ENCODE results near the gene PLAAT3. TPM values are rescaled to one million over a fixed set of nuclear protein-coding genes. Genes with fewer than 3 reads are reported as not detected.

Gene PLAAT3
- polyA plus RNA-seq, 1 of the 3 experiments (the other 2 are of a cell fraction) = 44.0 TPM

DNA sequence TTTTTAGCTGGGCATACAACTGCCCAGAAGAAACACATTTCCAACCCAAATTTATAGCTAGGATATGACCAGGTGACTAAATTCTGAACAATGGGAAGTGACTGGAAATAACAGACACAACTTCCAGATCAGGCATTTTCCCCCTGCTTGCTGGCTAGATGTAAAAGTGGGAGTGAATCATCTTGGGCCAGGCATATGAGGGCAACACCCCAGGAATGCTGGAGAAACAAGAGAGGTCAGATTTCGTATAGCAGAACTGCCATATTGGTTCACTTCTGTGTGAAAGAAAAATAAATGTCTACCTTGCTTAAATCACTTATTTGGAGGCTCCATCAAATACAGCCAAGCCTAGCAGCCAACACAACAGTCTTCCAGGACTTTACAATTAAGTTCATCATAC, 49.6 kb upstream of the PLAAT3 start (continued):
- TF ChIP-seq, protein P1, sequence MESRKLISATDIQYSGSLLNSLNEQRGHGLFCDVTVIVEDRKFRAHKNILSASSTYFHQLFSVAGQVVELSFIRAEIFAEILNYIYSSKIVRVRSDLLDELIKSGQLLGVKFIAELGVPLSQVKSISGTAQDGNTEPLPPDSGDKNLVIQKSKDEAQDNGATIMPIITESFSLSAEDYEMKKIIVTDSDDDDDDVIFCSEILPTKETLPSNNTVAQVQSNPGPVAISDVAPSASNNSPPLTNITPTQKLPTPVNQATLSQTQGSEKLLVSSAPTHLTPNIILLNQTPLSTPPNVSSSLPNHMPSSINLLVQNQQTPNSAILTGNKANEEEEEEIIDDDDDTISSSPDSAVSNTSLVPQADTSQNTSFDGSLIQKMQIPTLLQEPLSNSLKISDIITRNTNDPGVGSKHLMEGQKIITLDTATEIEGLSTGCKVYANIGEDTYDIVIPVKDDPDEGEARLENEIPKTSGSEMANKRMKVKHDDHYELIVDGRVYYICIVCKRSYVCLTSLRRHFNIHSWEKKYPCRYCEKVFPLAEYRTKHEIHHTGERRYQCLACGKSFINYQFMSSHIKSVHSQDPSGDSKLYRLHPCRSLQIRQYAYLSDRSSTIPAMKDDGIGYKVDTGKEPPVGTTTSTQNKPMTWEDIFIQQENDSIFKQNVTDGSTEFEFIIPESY (IDR thresholded peaks at IDR 0.05; ENCODE audit: borderline replicate concordance, low read depth) = no peak
- no peak for TF ChIP-seq GABPA (IDR thresholded peaks at IDR 0.05; ENCODE audit: low read depth)
- TF ChIP-seq JUND (IDR thresholded peaks at IDR 0.05) = peak; percentile 58
- TF ChIP-seq SMC3 (IDR thresholded peaks at IDR 0.05; ENCODE audit: low read depth, low read length) = no peak
- TF ChIP-seq FOSL2 (IDR thresholded peaks at IDR 0.05; ENCODE audit: borderline replicate concordance, low read depth) = peak; percentile 64; the same call in 1 of the 2 replicates
- TF ChIP-seq FOXJ3 (CRISPR knock-in tag; IDR thresholded peaks at IDR 0.05) = no peak
- TF ChIP-seq NRF1 (IDR thresholded peaks at IDR 0.05; ENCODE audit: low read depth, low read length) = no peak
- TF ChIP-seq EZH2phosphoT487 (IDR thresholded peaks at IDR 0.05; ENCODE audit: borderline replicate concordance, low read depth) = no peak
- TF ChIP-seq, protein P2, sequence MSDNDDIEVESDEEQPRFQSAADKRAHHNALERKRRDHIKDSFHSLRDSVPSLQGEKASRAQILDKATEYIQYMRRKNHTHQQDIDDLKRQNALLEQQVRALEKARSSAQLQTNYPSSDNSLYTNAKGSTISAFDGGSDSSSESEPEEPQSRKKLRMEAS (IDR thresholded peaks at IDR 0.05; ENCODE audit: low read depth) = no peak
- no peak for TF ChIP-seq RCOR1 (IDR thresholded peaks at IDR 0.05; ENCODE audit: low read length)

DNA sequence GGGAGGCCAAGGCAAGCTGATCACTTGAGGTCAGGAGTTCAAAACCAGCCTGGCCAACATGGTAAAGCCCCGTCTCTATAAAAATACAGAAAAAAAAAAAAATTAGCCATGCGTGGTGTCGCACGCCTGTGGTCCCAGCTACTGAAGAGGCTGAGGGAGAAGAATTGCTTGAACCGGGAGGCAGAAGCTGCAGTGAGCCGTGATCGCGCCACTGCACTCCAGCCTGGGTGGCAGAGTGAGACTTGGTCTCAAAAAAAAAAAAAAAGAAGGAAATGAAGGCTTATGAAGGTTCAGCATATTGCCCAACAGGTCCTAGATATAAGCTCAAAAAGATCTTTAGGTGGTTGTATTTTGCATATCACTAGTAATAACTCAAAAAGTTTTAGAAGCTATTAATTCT, 46.7 kb upstream of the PLAAT3 start:
- H3K4me3 ChIP-seq (ENCODE audit: low read depth in 2 of 2, low read length in 1 of 2) = no peak overlapping the region
- CTCF ChIA-PET = interaction anchor here (0.6 to 2.1 kb wide), 7 partner anchors 8 to 107 kb away, joined by 3 to 9 read pairs (median 3); partner anchors contain the start of genes ATL3 and ZFTA
- WGBS (ENCODE audit: low lambda C conversion rate) = 95% methylated on average over 8 of the region's 8 CpGs

DNA sequence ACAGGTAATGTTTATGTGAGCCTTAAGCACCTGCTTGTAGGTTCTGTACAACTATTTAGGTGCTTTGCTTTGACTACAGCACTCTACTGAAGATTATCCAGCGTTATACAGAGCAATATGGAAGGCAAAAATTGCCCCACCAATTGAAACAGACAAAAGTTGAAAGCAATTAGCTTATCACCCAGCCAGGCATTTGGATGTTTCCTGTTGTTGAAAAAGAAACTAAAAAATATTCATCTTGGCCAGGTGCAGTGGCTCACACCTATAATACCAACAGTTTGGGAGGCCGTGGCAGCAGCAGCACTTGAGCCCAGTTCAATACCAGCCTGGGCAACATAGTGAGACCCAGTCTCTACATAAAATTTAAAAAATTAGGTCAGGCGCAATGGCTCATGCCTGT, 38.4 kb upstream of the PLAAT3 start:
- Histone ChIP-seq H3K27me3 (ENCODE audit: insufficient read depth) (no peaks in the 10 kb centered on the region), H4K20me1 (ENCODE audit: insufficient read depth) (no peaks in the 10 kb centered on the region; the same call in 1 of the 2 replicates), H3F3A (replicated peaks; ENCODE audit: insufficient read depth) (no peaks in the 10 kb centered on the region), H3K4me1 (ENCODE audit: control insufficient read depth in 1 of 2, insufficient read depth in 2 of 2, low read depth in 1 of 2, low read length in 1 of 2) (no peaks in the 10 kb centered on the region), H3K9me3 (no peaks in the 10 kb centered on the region), H3K9ac (no peak overlapping the region), H3K9me2 (no peaks in the 10 kb centered on the region), H3K27ac (ENCODE audit: low read depth in 2 of 2, low read length in 1 of 2) (no peak overlapping the region), H2AFZ (ENCODE audit: low read depth) (no peak overlapping the region), H3K79me2 (ENCODE audit: insufficient read depth) (peaks cover 73% of the 10 kb centered on the region), H3K36me3 (replicated peaks in 1 of 2; ENCODE audit: control insufficient read depth in 1 of 2, insufficient read depth in 2 of 2, low read length in 1 of 2) (peaks cover 23 to 71% of the 10 kb centered on the region in 2 experiments), H3K4me3 (ENCODE audit: low read depth in 2 of 2, low read length in 1 of 2) (no peak overlapping the region), H3K4me2 (no peak overlapping the region)
- 97% methylated on average over 3 of the region's 3 CpGs for WGBS (ENCODE audit: low lambda C conversion rate)
- POLR2A ChIA-PET = no interaction called here
- DNase-seq = no peak
- CTCF ChIA-PET = interaction anchor here (0.9 to 2.4 kb wide), 5 partner anchors 13 to 174 kb away, joined by 3 to 10 read pairs (median 5); partner anchors contain the start of gene ATL3
- TF ChIP-seq YY1 (IDR thresholded peaks at IDR 0.05; ENCODE audit: low read depth) = no peak
- TF ChIP-seq, protein P3, sequence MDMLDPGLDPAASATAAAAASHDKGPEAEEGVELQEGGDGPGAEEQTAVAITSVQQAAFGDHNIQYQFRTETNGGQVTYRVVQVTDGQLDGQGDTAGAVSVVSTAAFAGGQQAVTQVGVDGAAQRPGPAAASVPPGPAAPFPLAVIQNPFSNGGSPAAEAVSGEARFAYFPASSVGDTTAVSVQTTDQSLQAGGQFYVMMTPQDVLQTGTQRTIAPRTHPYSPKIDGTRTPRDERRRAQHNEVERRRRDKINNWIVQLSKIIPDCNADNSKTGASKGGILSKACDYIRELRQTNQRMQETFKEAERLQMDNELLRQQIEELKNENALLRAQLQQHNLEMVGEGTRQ (IDR thresholded peaks at IDR 0.05; ENCODE audit: borderline replicate concordance, low read depth, low read length) = no peak
- TF ChIP-seq TAF1 (IDR thresholded peaks at IDR 0.05; ENCODE audit: borderline replicate concordance, low read depth, low read length) = no peak
- TF ChIP-seq, protein P1 (IDR thresholded peaks at IDR 0.05; ENCODE audit: borderline replicate concordance, low read depth) = no peak
- TF ChIP-seq RCOR1 (IDR thresholded peaks at IDR 0.05; ENCODE audit: low read length) = no peak
- TF ChIP-seq MEF2A (IDR thresholded peaks at IDR 0.05; ENCODE audit: borderline replicate concordance, low read depth) = no peak
- no peak for TF ChIP-seq POLR2AphosphoS5 (IDR thresholded peaks at IDR 0.05; ENCODE audit: low read depth, low read length)
- TF ChIP-seq FOXM1 (IDR thresholded peaks at IDR 0.05; ENCODE audit: low read depth) = no peak
- no peak for TF ChIP-seq CHD2 (IDR thresholded peaks at IDR 0.05; ENCODE audit: low read length, partially characterized antibody)

More for the DNA sequence above, 46.7 kb upstream of the PLAAT3 start:
- Histone ChIP-seq H3K27ac (ENCODE audit: low read depth in 2 of 2, low read length in 1 of 2) (no peak overlapping the region), H4K20me1 (ENCODE audit: insufficient read depth) (peaks cover 48% of the 10 kb centered on the region), H3K27me3 (ENCODE audit: insufficient read depth) (no peaks in the 10 kb centered on the region), H3F3A (replicated peaks; ENCODE audit: insufficient read depth) (peaks cover 4% of the 10 kb centered on the region), H3K9me2 (no peaks in the 10 kb centered on the region), H3K36me3 (replicated peaks in 1 of 2; ENCODE audit: control insufficient read depth in 1 of 2, insufficient read depth in 2 of 2, low read length in 1 of 2) (peaks cover 0 to 14% of the 10 kb centered on the region in 2 experiments), H3K9me3 (no peaks in the 10 kb centered on the region), H3K4me1 (ENCODE audit: control insufficient read depth in 1 of 2, insufficient read depth in 2 of 2, low read depth in 1 of 2, low read length in 1 of 2) (peaks cover 0 to 10% of the 10 kb centered on the region in 2 experiments; a peak in 1 of 4 replicates), H3K4me2 (no peak overlapping the region), H3K9ac (no peak overlapping the region), H3K79me2 (ENCODE audit: insufficient read depth) (peaks cover 100% of the 10 kb centered on the region), H2AFZ (ENCODE audit: low read depth) (no peak overlapping the region)
- TF ChIP-seq NRF1 (IDR thresholded peaks at IDR 0.05; ENCODE audit: low read depth, low read length) (no peak), YY1 (IDR thresholded peaks at IDR 0.05; ENCODE audit: low read depth) (no peak), SMC3 (IDR thresholded peaks at IDR 0.05; ENCODE audit: low read depth, low read length) (no peak)
- POLR2A ChIA-PET = no interaction called here
- no peak for DNase-seq
